Measurements from ENCODE around the gene KLRF1.
"Not testable (repeated sequence)": the region's sequence is repeated elsewhere in the genome, so short reads cannot be mapped to it uniquely, and the experiment has no call there.

Gene KLRF1

GRCh38 chr12:9869307-9870161, 42.3 kb downstream of the KLRF1 start, which contains the start of gene CLEC2B:
CLEC2B (minus strand) TSS chr12:9869354.
- DNase-seq (ENCODE audit: low read depth in 2 of 2): no peak

GRCh38 chr12:9870286-9870866, 43.1 kb downstream of the KLRF1 start:
- DNase-seq (ENCODE audit: low read depth in 2 of 2): no peak

- no peak for DNase-seq (ENCODE audit: low read depth in 2 of 2)
Observed at GRCh38 chr12:9872162-9872561, 44.9 kb downstream of the KLRF1 start.

GRCh38 chr12:9872742-9873141, 45.5 kb downstream of the KLRF1 start:
- DNase-seq (ENCODE audit: low read depth in 2 of 2): no peak

- DNase-seq (ENCODE audit: low read depth in 2 of 2): not testable (repeated sequence)
Observed at GRCh38 chr12:9876120-9876519, 48.8 kb downstream of the KLRF1 start.

- no peak for DNase-seq (ENCODE audit: low read depth in 2 of 2)
Observed at GRCh38 chr12:9880532-9881078, 53.3 kb downstream of the KLRF1 start.

- no peak for DNase-seq (ENCODE audit: low read depth in 2 of 2)
Observed at GRCh38 chr12:9881246-9881645, 54.0 kb downstream of the KLRF1 start, which contains the start of gene KLRF2. KLRF2 (plus strand) TSS chr12:9881489; CDS start chr12:9881596, 107 bp downstream.

GRCh38 chr12:9881988-9882387, 54.7 kb downstream of the KLRF1 start:
- DNase-seq (ENCODE audit: low read depth in 2 of 2): no peak

- no peak for DNase-seq (ENCODE audit: low read depth in 2 of 2)
Observed at GRCh38 chr12:9883175-9883574, 55.9 kb downstream of the KLRF1 start.

- no peak for DNase-seq (ENCODE audit: low read depth in 2 of 2)
Observed at GRCh38 chr12:9888665-9889273, 61.5 kb downstream of the KLRF1 start.

Data from stimulated activated CD8-positive, alpha-beta memory T cell treated with anti-CD3 and anti-CD28 coated beads, Interleukin-2, amount 100 ng/mL, for 1 hour (primary cell).